Hematopoietic multipotent progenitor cell treated with erythropoietin and hydrocortisone succinate and interleukin-3 and kit ligand, for 17 days (in vitro differentiated cells): ENCODE data around the gene SH3GL2.

ENCODE experiments used
- DNase-seq: peaks from one replicate; pipeline ENCODE4 v3.0.0-alpha.2; 2015; ENCODE audit warnings: low spot score

SH3GL2 gene

GRCh38 chr9:17611342-17611741, 32.5 kb downstream of the SH3GL2 start:
- DNase-seq: no peak

- no peak for DNase-seq
Measured at GRCh38 chr9:17611917-17612316, 33.1 kb downstream of the SH3GL2 start.

- no peak for DNase-seq
Measured at GRCh38 chr9:17613758-17614157, 34.9 kb downstream of the SH3GL2 start.

GRCh38 chr9:17614250-17614649, 35.4 kb downstream of the SH3GL2 start:
- DNase-seq: no peak

- no peak for DNase-seq
Measured at GRCh38 chr9:17614903-17615302, 36.0 kb downstream of the SH3GL2 start.

- DNase-seq: no peak
Measured at GRCh38 chr9:17622141-17622540, 43.3 kb downstream of the SH3GL2 start.

GRCh38 chr9:17622749-17623148, 43.9 kb downstream of the SH3GL2 start:
- DNase-seq: no peak

- DNase-seq: no peak
Measured at GRCh38 chr9:17623965-17624364, 45.1 kb downstream of the SH3GL2 start.

GRCh38 chr9:17624571-17624970, 45.7 kb downstream of the SH3GL2 start:
- DNase-seq: no peak

- DNase-seq: no peak
Measured at GRCh38 chr9:17625644-17626388, 47.0 kb downstream of the SH3GL2 start.

- no peak for DNase-seq
Measured at GRCh38 chr9:17627641-17628040, 48.8 kb downstream of the SH3GL2 start.

- no peak for DNase-seq
Measured at GRCh38 chr9:17628624-17629023, 49.8 kb downstream of the SH3GL2 start.

- DNase-seq: no peak
Measured at GRCh38 chr9:17630531-17630949, 51.7 kb downstream of the SH3GL2 start.

GRCh38 chr9:17631396-17631795, 52.5 kb downstream of the SH3GL2 start:
- no peak for DNase-seq

GRCh38 chr9:17632994-17633393, 54.1 kb downstream of the SH3GL2 start:
- DNase-seq: no peak

- DNase-seq: no peak
Measured at GRCh38 chr9:17635115-17635890, 56.4 kb downstream of the SH3GL2 start.

- no peak for DNase-seq
Measured at GRCh38 chr9:17636349-17636748, 57.5 kb downstream of the SH3GL2 start.

- DNase-seq: no peak
Measured at GRCh38 chr9:17636821-17637220, 58.0 kb downstream of the SH3GL2 start.

- DNase-seq: no peak
Measured at GRCh38 chr9:17637229-17637628, 58.4 kb downstream of the SH3GL2 start.

- no peak for DNase-seq
Measured at GRCh38 chr9:17648516-17648915, 69.7 kb downstream of the SH3GL2 start.

- DNase-seq: no peak
Measured at GRCh38 chr9:17651725-17652124, 72.9 kb downstream of the SH3GL2 start.

GRCh38 chr9:17653947-17654465, 75.1 kb downstream of the SH3GL2 start:
- DNase-seq: no peak

- no peak for DNase-seq
Measured at GRCh38 chr9:17656889-17657288, 78.0 kb downstream of the SH3GL2 start.
